8988T (cell line): ENCODE results near the gene MLANA.
"Not testable (repeated sequence)": the region's sequence is repeated elsewhere in the genome, so short reads cannot be mapped to it uniquely, and the experiment has no call there.

Experiments
- DNase-seq: peaks from one replicate; pipeline ENCODE4 v3.0.0; 2011

The MLANA gene

DNA sequence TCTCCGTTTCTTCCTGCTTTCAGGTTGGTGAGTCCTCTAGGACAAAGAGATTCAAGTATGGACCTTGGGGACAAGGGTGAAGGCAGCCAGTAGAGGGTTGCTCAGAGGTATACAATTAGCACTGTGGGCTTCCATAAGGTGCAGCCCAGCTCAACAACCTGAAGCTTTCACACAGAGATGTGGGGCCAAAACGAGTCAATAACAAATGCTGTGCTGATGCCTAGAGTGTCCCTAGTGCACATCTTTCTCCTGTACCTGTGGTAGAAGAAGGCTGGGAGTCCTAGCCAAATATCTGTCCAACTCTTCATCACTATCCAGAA lies 20.7 kb upstream of the MLANA start:
- DNase-seq: no peak

DNA sequence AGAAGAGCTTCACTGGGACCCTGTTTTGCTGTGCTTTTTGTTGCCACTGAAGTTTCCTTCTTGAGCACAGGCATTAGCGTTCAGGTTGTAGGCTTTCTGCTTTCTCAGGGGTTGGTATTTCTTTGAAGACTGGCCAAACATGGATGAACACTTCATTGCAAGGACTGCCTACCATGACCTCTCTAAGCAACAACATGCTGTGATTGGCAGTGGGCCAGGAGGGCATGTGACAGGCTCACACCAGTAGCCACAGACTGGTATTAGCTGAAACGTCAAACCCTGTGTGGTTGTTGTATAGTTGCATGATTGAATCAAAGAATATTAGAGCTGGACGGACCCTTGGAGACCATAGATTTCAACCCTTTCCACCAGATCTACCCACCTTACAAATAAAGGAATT lies 20.0 kb upstream of the MLANA start:
- DNase-seq: no peak

DNA sequence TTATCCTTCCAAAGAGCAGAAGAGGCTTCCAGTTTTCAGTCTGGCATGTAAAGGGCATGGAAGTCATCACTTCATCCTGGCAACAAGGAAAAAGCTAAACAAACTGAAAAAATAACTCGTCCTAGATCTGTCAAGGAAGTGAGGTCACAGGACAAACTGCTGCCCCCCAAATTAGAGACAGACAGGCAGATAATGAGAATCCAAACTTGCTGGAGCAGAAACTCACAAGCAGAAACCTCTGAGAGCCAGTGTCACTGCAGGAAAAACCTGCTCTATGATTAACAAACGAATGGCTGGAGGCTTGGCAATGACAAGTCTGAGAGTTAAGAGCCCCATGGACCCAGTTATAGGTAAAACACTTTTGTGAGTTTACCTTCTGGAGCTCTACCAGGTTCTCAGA lies 18.9 kb upstream of the MLANA start:
- DNase-seq: no peak

DNA sequence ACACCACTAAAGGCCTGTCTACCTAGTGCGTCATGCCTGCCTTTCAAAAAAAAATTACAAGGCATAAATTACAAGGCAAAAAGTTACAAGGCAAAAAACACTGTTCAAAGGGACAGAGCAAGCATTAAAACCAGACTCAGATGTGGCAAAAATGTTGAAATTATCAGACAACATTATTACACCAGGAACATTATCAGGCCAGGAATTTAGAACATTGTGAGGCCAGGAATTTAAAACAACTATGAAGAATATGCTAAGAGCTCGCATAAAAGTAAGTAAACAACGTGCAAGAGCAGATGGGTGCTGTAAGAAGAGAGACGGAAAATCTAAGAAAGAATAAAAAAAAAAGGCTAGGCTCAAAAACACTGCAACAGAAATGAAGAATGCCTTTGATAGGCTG lies 18.2 kb upstream of the MLANA start:
- DNase-seq: no peak

DNA sequence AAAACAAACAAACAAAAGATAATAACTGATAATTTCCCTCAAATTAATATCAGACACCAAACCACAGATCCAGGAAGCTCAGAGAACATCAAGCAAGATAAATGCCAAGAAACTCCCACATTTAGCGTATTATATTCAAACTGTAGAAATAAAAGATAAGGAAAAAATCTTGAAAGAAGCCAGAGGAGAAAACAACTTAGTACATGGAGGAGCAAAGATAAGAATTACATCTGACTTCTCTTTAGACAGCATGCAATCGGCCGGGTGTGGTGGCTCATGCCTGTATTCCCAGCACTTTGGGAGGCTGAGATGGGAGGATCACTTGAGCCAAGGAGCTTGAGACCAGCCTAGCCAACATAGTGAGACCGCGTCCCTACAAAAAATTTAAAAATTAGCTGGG lies 17.2 kb upstream of the MLANA start:
- no peak for DNase-seq

DNA sequence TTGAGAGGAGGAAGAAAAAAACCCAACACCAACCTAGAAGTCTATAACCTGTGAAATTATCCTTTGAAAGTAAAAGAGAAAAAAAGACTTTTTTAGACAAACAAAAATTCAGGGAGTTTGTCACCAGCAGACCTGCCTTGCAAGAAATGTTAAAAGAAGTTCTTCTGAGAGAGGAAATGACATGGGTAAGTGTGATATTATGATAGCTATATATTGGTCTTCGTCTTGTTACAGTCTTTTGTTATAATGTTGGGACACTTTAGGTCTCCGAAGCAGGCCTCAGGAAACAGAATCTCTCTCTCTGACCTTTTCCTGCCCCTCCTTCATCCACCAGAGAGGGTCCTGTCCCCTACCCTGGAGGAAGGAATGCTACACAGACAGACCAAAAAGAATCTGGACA lies 16.6 kb upstream of the MLANA start:
- DNase-seq: no peak

DNA sequence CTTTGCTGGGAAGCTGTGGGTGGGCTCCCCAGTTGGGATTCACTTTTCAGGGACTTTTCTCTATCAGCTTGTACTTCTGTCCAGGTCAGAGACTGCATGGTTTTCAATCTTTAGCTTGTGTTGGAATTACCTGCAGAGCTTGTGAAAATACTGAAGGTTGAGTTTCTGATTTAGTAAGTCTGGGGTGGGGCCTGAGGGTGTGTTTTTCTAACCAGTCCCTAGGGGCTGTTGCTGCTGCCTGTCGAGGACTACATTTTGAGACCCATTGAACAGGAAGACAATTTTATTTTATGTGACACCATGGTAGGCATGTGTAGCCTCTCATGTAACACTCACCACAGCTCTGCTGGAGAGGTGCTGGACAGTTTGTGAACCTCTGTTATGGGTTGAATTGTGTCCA lies 14.7 kb upstream of the MLANA start:
- DNase-seq: no peak

DNA sequence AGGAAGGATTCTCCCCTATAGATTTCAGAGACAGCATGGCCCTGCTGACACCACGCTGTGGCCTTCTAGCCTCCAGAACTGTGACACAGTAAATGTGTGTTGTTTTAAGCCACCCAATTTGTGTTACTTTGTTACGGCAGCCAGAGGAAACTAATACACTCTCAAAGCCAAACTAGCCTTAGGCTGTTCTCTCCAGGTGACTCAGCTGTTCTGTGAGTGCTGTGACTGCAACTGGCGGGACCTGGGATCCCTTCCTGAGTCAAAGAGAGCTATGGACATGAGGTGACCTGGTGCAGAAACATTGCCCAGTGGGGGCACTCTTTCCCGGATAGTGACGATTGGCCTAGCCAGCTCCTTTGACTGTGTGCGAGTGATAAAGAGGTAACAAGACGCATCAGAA lies 14.0 kb upstream of the MLANA start:
- DNase-seq: no peak

DNA sequence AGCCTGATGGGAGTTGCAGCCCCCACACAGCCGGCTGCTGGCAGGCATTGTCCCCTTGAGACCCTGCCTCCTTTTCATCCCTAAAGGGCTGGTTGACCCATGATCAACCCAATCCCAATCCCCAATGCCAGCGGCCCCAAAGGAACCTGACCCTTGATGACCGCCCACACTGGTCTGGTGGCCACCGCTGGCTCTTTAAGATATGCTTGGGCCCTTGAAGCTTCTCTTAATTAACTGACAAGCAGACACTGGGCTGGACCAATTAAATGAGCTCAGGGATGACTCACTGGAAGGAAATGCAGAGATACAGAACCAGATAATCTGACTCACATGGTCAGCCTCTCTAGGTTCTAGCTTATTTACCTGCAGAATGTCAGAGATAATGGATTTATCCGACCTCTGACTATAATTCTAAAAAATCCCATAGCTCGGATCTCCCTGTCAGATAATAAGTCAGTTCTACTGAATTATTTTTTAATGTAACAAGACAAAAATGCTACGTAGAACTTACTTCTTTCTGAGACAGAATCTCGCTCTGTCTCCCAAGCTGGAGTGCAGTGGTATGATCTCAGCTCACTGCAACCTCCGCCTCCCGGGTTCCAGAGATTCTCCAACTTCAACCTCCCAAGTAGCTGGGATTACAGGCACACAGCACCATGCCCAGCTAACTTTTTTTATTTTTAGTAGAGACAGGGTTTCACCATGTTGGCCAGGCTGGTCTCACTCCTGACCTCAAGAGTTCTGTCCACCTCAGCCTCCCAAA lies 11.1 kb upstream of the MLANA start:
- DNase-seq: no peak

DNA sequence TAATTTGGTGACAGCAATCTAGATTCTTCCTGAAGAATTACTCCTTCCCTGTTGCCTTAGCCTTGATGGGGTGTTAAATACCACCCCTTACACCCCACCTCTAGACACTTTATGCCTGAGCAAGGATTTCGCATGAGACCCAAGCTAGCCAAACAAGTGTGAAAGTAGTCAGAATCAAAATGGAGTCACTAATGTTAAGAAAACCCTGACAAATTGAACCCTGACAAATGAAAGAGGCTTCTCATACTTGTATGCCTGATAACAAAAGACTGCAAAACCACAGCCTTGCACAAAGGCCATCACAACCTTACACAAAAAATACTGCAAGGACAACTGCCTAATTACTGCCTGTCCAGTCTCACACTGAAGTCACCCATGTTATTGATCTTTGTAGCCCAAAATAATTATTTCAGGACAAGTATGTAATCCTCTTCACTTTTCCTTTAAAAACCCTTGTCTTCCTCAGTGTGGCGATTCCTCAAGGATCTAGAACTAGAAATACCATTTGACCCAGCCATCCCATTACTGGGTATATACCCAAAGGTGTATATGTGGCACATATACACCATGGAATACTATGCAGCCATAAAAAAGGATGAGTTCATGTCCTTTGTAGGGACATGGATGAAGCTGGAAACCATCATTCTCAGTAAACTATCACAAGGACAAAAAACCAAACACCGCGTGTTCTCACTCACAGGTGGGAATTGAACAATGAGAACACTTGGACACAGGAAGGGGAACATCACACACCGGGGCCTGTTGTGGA lies 8.3 kb upstream of the MLANA start:
- not testable (repeated sequence) for DNase-seq

DNA sequence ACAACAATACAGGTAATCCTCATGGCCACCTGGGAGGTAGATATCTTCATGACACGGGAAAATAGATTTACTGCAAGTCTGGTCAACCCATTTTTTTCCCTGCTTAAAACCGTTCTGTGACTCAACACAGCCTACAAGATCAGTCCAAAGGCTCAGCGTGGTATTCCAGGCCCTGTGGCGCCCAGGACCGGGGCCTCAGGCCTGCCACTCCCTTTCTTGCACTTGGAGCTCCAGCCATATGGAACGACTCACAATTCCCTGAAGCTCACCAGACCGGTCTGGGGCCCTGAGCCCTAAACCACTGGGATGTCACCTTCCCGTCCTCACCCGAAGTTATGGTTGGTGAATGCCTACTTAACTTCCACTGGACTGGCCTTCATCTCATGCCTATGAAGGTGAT lies 6.5 kb upstream of the MLANA start:
- DNase-seq: no peak

DNA sequence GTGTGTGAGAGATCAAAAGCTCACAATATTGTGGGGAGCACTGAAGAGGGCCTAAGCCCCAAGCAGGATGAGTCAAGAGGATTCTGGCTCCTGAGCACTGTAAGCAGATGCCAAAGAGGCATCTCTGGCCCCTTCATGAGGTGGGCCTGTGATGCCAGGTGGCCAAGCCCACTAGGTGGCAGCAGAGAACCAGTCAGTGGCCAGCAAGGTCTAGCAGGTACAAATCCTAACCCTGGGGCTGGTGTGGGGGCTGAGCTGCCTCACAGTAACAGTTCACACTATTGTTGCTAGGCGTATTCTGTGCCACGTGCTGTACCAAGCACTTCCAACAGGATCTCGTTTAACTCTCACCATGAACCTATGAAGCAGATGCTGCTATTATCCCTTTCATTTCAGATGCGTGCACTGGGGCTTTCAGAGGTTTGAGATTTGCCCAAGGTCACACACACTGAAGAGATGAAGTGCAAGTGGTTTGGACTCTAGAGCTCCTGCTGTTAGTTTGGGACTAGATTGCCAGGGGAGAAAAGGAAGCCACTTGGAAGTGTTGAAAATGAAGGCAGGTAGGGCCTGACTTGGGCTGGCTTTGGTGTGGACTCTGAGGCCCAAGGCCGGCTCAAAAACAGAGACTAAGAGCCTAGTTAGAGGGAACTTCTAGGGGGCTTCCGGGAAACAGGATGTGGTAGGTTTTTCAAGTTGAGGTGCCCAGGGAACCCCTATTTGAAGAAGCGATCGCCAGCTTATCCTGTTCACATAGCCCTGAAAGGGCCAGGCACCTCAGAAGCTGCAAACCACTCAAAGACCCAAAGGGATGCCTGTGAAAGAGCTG lies 4.4 kb upstream of the MLANA start:
- DNase-seq: peak; percentile 38

DNA sequence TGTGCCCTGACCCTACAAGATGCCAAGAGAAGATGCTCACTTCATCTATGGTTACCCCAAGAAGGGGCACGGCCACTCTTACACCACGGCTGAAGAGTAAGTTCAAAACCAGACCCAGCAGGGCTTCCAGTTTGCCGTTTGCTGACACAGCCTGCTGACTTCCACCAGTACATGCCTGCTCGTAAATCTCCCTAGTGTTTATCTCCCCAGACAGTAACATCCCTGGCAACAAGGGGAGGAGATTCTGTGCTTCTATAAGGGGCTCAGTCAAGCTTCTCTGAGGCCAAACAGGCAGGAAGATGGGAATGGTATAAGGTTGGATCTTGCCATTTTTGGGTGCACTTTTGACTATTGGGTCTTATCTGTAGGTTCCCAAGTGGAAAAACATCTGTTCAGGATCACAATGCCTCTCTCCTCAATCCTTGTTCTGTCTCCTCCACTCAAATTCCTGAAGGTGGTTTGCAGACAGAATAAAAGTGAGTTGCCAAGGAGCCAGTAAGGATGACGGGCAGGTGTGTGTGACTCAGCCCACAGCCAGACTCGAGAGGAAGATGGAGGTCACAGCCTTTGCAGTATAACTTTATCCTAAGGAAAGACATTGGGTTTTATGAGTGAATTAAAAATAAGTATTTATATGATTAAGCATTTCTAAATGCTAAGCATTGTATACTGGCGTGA lies 1.9 kb downstream of the MLANA start:
- DNase-seq: no peak

DNA sequence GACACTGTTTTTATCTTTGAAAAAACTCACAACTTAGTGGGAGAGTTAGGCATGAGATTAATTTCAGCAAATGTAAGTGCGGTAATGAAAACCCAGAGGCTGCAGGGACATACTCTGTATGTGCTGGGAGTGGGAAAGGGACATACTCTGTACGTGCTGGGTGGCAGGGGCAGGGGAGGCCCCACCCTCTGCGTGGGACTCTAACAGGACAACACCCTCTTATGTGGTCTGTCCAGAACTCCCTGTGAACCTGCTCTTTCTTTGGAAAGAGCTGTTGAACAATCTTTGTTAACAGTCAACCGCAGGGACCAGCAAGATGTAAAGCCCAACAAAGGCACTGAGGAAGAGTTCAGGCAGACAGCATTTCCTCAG lies 2.4 kb downstream of the MLANA start:
- DNase-seq: no peak

DNA sequence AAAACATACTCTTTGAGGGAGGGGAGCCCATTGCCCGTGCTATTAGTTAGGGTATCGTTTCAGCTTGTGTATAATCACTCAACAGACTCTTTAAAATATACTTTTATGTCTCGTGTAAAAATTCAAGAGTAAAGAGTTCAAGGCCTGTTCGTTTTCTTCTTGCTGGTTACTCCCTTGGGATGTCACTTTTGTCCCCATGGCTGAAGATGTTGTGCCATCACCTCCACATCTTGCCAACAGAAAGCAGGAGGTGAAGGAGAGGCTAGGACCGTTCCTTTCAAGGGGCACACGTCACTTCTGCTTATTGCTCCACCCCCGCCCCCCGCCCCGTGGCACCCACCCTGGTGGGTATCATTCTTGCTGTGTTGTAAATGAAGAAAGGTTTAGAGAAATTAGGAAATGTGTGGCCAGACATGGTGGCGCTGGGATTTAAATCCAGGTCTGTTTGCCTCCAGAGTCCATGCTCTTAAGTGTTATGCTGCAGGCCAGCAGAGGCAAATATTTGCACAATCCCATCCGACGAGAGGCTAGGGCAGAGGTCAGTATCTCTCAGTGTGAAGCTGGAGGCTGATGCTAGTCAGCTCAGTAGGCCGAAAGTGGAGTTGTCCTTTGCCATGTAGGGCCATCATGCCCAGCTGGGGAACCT lies 3.0 kb downstream of the MLANA start:
- no peak for DNase-seq

DNA sequence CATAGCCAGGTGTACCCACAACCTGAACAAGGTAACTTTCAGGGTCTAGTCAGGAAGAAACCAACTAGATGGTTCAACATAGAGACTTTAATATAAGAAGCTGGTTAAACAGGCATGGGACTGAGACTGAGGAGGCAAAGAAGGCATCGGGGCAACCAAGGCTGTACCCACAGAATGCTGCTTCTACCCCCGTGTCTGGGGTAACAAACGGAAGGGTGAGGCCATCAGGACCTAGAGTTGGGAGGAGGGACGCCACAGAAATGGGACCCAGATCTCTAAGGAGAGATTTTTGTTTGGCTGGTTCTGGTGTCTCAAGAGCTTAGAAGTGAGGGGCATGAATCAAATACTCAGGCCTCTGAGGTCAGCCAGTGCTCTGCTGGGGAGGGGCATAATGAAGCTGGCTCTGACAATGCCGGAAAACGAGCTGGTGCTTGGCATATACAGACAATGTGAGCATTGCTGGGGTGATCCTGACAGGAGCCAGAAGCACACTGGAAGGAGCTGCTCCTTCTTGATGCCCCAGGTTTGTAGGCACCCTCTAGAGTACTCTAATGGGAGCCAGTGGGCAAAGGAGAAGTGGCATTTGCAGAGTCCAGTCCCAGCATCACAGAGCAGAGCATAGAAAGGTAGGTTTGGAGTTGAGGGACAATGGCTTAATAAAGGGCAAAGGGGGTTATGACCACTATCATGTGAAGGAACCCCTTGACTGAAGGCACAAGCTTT lies 3.7 kb downstream of the MLANA start:
- DNase-seq: no peak

DNA sequence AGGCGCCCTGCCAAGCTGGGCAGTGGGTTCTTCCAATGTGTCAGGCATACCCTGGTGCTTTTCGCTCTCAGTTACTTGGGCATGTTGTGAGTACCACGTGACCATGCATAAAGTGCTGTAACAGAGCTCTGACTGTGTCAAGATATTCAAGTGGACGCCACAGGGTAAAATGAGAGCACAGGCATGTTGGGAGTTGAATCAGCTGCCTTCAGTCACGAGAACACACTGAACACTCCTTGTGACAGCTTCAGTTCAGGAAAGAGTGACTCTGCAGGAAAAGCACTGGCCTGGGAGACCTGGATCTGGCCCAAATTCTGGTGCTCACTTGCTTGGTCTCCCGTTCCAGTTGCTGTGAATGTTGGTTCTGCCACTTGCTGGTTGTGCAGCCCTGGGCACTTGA lies 5.1 kb downstream of the MLANA start:
- no peak for DNase-seq

DNA sequence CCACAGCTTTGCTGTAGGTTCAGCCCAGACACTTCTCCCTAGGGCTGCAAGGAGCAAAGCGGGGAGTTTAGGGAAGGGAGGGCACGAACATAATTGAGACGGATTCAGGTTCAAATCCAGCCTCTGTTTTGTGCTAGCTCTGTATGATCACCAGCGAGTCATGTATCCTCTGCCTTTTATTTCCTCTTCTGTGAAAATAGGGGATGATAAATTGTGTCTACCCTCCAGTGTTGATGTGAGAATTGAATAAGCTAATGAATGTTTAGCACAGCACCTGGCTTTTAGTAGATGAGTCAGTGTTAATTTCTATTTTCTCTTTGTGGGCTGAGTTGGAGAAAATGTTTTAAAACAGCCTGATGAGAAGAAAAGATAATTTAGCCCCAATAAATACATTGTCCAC lies 6.2 kb downstream of the MLANA start:
- DNase-seq: no peak

DNA sequence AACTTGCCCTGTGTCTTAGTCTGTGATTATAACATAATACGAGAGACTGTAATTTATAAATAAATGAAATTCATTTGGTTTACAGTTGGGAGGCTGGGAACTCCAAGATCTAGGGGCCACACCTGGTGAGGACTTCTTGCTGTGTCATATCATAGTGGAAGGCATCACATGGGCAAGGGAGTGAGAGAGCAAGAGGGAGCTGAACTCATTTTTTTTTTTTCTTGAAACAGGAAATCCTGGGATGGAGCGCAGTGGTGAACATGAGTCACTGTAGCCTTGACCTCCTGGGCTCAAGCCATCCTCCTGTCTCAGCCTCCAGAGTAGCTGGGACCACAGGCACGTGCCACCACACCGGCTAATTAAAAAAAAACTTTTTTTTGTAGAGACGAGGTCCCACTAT lies 7.2 kb downstream of the MLANA start:
- DNase-seq: no peak

DNA sequence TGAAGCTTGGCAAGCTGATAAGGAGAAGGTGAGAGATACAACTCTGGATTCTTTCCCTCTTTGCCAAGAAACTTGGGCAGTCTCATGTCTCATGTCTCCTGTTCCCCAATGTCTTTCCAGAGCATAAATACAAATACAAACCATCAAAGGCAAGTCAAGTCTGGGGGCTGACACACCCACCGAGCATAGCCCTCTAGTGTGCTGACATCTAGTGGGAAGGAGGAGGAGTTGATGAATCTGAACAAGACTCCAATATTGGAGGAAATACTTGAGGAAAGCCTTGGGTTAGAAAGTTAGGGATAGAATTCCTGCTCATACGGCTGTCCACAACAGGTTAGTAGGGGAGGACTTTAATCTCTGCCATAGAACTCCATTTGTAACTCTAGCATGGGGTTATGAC lies 8.6 kb downstream of the MLANA start:
- DNase-seq: no peak

DNA sequence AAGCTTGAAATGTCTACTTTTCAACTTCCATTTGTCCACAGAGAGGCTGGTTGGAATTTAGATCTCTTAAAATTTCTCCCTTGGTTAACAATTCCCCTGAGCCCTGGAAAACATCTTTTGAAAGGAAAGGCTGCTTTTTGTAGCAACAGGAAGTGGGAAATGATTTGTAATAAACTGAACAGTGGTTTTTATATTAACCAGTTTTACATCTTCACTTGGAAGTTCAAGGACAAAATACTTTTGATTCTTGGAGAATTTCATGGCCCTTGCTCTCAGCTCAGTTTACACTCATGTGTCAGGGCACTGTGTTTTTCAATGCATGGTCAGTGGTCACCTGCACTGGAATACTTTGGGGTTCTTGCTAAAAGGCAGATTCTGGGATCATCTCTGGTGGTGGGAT lies 9.9 kb downstream of the MLANA start:
- no peak for DNase-seq

DNA sequence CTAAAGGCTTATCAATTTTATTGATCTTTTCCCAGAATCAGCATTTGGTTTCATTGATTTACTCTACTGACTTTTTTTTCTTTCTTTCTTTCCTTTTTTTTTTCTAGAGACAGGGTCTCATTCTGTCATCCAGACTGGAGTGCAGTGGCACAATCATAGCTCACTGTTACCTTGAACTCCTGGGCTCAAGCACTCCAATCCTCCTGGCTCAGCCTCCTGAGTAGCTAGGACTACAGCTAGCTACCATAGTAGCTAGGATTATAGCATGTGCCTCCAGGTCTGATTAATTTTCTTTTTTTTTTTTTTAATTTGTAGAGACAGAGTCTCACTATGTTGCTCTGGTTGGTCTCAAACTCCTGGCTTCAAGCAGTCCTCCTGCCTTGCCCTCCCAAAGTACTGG lies 11.7 kb downstream of the MLANA start:
- no peak for DNase-seq
